Stimulated activated naive CD8-positive, alpha-beta T cell treated with anti-CD3 and anti-CD28 coated beads, Interleukin-15, amount 100 ng/mL, for 72 hours (primary cell): ENCODE measurements around the gene TSR1.
"Not testable (repeated sequence)": the region's sequence is repeated elsewhere in the genome, so short reads cannot be mapped to it uniquely, and the experiment has no call there.

Experiments
- ATAC-seq: fragments of 150-1000 bp; cut with Tn5 transposase; 2 replicates; pipeline ENCODE4 v1.10.0; 2021; ENCODE audit warnings: mild to moderate bottlenecking, moderate library complexity
- DNase-seq, 2 donors: peaks; one replicate each; pipeline ENCODE4 v3.0.0; 2021 to 2022
- H3K27ac Mint-ChIP-seq, 2 donors: one replicate each; pipeline ENCODE4 v1.8.0; 2022; ENCODE audit warnings: mild to moderate bottlenecking in 2 of 2, mixed read lengths in 2 of 2, moderate library complexity in 2 of 2
- H3K27me3 Mint-ChIP-seq: one replicate; pipeline ENCODE4 v1.8.0; 2022; ENCODE audit warnings: mixed read lengths
- H3K4me1 Mint-ChIP-seq: one replicate; pipeline ENCODE4 v1.8.0; 2022; ENCODE audit warnings: mild to moderate bottlenecking, mixed read lengths
- H3K4me3 Mint-ChIP-seq, 2 donors: one replicate each; pipeline ENCODE4 v1.8.0; 2022; ENCODE audit warnings: mild to moderate bottlenecking in 2 of 2, mixed read lengths in 2 of 2, moderate library complexity in 1 of 2
- H3K9me3 Mint-ChIP-seq, 2 donors: one replicate each; pipeline ENCODE4 v1.8.0; 2022; ENCODE audit warnings: mixed read lengths in 2 of 2

Gene TSR1

DNA sequence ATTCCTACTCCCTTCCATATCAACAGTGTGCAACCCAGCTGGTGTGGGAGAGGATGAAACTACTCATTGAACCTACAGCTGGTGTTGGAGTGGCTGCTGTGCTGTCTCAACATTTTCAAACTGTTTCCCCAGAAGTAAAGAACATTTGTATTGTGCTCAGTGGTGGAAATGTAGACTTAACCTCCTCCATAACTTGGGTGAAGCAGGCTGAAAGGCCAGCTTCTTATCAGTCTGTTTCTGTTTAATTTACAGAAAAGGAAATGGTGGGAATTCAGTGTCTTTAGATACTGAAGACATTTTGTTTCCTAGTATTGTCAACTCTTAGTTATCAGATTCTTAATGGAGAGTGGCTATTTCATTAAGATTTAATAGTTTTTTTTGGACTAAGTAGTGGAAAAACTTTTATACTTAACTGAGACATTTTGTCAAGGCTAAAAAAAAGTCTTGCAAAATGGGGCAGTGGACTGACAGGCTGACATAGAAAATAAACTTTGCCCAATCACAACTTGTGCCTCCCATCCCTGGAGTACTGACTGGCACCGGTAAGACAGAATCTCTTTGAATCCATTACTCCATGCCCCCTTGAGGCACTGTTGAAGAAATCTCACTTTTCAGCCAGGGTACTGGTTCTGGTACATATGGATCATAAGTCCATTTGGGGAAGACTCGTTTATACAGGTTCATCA, 12.5 kb downstream of the TSR1 start:
- Mint-ChIP-seq H3K27ac (no peak overlapping the region), H3K9me3 (no peaks in the 10 kb centered on the region), H3K27me3 (no peaks in the 10 kb centered on the region), H3K4me3 (no peak overlapping the region), H3K4me1 (no peaks in the 10 kb centered on the region)
- DNase-seq, result no peak
- ATAC-seq, result no peak

DNA sequence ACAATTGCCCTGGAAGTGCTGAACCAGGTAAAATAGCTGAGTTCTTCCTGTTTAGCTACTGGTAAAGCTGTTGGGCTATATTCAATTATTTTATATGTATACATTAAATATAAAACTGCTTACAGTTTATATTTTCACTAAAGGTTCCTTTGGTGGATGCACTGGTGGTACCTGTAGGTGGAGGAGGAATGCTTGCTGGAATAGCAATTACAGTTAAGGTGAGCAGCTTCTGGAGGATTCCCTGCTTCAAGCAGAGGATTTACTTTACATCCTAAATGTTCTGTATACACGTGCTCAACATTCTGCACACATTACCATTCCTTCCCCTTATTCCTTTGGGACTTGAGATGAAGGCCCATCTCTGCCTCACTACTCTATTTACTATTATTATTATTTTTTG, 14.9 kb downstream of the TSR1 start:
- H3K4me3 Mint-ChIP-seq, result no peak overlapping the region
- DNase-seq, result no peak
- H3K27me3 Mint-ChIP-seq, result no peaks in the 10 kb centered on the region
- no peaks in the 10 kb centered on the region for H3K9me3 Mint-ChIP-seq
- no peaks in the 10 kb centered on the region for H3K4me1 Mint-ChIP-seq
- no peak overlapping the region for H3K27ac Mint-ChIP-seq
- ATAC-seq, result no peak

- Mint-ChIP-seq H3K27me3 (no peaks in the 10 kb centered on the region), H3K27ac (no peak overlapping the region)
These were observed 17.2 kb downstream of the TSR1 start for GRCh38 chr17:2319051-2319450.

GRCh38 chr17:2317796-2318195, 18.5 kb downstream of the TSR1 start:
- Mint-ChIP-seq H3K9me3 (no peaks in the 10 kb centered on the region), H3K4me1 (no peaks in the 10 kb centered on the region), H3K27me3 (no peaks in the 10 kb centered on the region), H3K4me3 (no peak overlapping the region), H3K27ac (no peak overlapping the region)
- ATAC-seq (no peak), DNase-seq (no peak)

More at GRCh38 chr17:2319051-2319450, 17.2 kb downstream of the TSR1 start:
- Mint-ChIP-seq H3K9me3 (no peaks in the 10 kb centered on the region), H3K4me3 (no peak overlapping the region), H3K4me1 (no peaks in the 10 kb centered on the region)
- DNase-seq (no peak), ATAC-seq (no peak)

GRCh38 chr17:2316916-2317205, 19.4 kb downstream of the TSR1 start:
- H3K4me3 Mint-ChIP-seq, ATAC-seq, H3K4me1 Mint-ChIP-seq, DNase-seq, H3K9me3 Mint-ChIP-seq, H3K27me3 Mint-ChIP-seq, H3K27ac Mint-ChIP-seq: not testable (repeated sequence)

- Mint-ChIP-seq H3K4me3 (no peak overlapping the region), H3K4me1 (peaks cover 6% of the 10 kb centered on the region), H3K9me3 (no peaks in the 10 kb centered on the region), H3K27me3 (no peaks in the 10 kb centered on the region), H3K27ac (no peak overlapping the region)
- DNase-seq (no peak), ATAC-seq (no peak)
These were observed 23.5 kb downstream of the TSR1 start for GRCh38 chr17:2312736-2313135.

DNA sequence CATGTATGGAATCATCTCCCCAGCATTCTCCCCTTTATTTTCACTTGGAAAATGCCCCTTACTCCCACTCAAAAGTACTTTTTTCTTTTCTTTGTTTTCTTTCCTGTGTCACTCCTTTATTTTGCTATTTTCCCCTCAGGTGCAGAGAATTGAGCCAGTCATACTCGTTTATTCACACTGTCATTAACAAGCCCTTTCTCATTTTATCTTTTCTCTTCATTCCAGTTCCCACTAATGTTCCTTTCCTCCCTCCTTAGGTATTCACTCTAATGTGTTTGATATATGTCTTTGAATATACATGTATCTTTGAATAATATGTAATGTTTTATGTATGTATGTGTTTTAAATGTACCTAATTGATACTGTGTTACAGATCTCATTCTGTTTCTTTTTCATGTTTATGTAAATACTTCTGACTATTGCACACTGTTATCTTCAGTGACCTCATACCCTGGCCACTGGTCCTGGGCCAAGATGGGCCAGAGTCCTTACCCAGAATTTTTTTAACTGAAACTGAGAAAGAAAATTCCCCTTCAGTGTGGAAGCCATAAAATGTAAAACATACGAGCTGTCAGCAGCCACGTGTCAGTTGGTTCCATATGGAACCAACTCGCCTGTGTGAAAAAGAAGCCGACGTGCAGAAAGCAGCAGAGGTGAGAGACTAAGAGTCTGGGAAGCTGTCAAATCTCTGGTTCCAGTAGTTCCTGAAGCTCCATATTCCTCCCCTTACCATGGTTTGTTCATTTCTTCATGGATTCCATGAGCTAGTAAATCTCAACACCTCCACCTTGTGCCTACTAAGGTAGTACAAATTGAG, 26.7 kb downstream of the TSR1 start:
- ATAC-seq, result no peak
- Mint-ChIP-seq H3K9me3 (no peaks in the 10 kb centered on the region), H3K27ac (no peak overlapping the region), H3K27me3 (no peaks in the 10 kb centered on the region), H3K4me3 (no peak overlapping the region), H3K4me1 (peaks cover 27% of the 10 kb centered on the region)
- DNase-seq, result no peak

DNA sequence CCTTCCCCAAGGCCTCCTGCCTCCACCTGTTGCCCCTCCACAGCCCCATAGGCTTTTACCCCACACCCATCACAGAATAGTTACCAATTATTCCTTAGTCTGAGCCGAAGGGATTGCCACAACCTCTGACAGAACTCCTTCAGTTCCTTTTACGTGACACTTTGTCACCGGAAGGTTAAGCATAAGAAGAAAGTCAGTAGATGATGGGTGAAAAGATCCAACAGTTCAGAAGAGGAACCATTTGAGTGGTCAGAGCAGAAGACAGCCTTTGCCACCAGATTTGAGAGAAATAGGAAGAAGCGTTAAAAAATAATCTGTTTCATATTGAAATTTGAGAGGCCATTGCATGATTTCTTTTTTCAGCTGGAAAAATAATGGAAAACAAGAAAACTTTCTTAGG, 31.3 kb downstream of the TSR1 start:
- Mint-ChIP-seq H3K27ac (no peak overlapping the region), H3K4me3 (peak overlapping the region; percentile 61 to 66), H3K4me1 (peaks cover 47% of the 10 kb centered on the region), H3K9me3 (no peaks in the 10 kb centered on the region), H3K27me3 (no peaks in the 10 kb centered on the region)
- DNase-seq (no peak), ATAC-seq (no peak)

DNA sequence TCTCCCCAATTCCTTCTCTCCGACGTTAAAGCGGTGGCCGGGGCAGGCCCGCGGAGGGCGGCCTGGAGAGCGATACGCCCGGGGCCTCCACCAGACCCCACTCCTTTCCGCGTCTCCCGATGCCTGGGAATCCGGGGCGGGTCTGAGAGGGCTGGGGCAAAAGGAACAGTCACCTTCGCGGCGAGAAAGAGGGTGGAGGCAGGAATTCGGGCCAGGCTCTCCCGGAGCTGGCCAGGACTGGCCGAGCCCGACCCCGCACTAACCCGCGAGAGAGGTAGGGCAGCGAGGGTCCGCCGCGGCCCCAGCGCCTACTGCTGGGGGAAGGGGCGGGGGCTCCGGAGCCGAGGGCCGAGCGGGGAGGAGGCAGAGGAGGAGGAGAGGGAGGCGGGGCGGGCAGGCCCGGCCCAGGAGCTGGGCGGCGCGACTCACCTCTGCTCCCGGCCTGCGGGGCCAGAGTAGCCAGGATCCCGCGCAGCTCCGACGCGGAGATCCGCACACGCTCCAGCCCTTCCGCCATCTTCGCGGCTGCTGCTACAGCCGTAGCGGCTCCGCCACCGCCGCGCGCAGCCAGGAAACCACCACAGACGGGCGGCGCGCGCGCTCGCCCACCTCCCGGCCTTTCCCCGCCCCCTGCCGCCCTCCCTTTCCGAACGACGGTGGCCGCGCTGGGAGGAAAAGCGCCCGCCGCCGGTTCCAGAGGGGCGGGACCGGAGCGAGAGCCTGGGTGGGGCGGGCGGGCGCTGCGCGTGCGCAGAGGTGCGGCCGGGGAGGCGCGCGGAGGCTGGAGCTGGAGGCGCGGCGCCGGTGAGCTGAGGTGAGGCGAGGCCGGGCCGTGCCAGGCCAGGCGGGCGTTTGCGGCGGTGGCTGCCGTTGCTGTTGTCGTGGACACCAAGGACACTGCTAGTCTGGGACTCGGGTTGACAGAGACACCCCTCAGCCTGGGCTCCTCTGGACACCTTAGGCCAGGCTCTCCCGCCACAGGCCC, 32.8 kb downstream of the TSR1 start, which contains the start of the genes SMG6 and SRR:
SMG6 (minus strand) TSS at position 582 of the 985 bp plus-strand sequence; CDS start at position 517, 65 bp downstream.
SRR (plus strand) TSS at position 747 of the 985 bp plus-strand sequence. CDS start 11,611 bp downstream, outside the sequence.
- Mint-ChIP-seq H3K27ac (peak within 1 kb of the TSS; percentile 84 to 90), H3K4me1 (peaks cover 52% of the 10 kb centered on the region)
- peak; percentile 91 for ATAC-seq

DNA sequence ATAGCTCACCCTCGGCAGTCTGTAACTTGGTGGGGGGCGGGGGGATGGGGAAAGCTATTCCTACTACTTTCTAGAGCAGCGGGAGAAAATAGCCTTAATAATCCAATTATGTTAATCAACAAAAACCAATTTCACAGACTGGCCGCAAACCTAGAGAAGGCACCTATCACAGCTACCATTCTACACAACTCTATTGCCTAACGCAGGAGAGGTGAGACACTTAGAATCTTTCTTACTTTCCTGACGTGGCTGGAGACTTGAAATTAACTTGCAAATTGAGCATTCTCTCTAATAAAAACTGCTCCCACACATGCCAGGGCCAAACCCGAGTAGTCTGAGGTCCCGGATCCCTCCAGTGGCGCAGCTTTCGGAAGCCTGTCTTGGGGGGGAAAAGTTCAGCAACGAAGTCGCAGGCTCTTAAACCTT, 33.5 kb downstream of the TSR1 start:
- peaks cover 52% of the 10 kb centered on the region for H3K4me1 Mint-ChIP-seq
- H3K4me3 Mint-ChIP-seq, result peak overlapping the region; percentile 89 to 92
- DNase-seq (no peak), ATAC-seq (no peak)
- no peaks in the 10 kb centered on the region for H3K27me3 Mint-ChIP-seq
- no peaks in the 10 kb centered on the region for H3K9me3 Mint-ChIP-seq
- H3K27ac Mint-ChIP-seq, result peak overlapping the region; percentile 82 to 90

More for the DNA sequence above, 32.8 kb downstream of the TSR1 start, which contains the start of the genes SMG6 and SRR:
- Mint-ChIP-seq H3K4me3 (peak within 1 kb of the TSS; percentile 89 to 92), H3K9me3 (no peaks in the 10 kb centered on the region), H3K27me3 (no peaks in the 10 kb centered on the region)
- peak; percentile 92 to 94 for DNase-seq

DNA sequence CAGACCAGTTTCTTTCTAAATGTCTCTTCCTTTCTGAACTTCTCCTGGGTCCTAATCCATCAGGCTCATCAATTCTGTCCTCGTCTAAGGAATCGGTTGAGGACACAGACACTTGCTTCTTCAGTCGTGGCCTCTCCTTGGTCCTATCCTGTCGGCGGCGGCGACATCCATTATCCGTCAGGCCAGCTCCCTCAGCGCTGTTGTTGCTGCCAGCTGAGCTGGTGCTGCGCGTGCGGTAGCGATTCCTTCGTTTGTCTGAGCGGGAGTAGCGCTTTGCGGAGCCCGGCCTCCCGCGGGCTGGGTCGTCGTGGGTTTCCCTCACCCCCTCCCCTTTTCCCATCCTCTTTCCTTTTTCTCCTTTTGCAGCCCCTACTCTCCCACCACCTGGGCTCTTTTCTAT, 36.5 kb downstream of the TSR1 start:
- Mint-ChIP-seq H3K4me1 (peaks cover 58% of the 10 kb centered on the region), H3K27me3 (no peaks in the 10 kb centered on the region), H3K4me3 (no peak overlapping the region), H3K9me3 (no peaks in the 10 kb centered on the region), H3K27ac (peak overlapping the region in 1 of 2 donors; percentile 3)
- ATAC-seq, result no peak
- DNase-seq, result no peak

DNA sequence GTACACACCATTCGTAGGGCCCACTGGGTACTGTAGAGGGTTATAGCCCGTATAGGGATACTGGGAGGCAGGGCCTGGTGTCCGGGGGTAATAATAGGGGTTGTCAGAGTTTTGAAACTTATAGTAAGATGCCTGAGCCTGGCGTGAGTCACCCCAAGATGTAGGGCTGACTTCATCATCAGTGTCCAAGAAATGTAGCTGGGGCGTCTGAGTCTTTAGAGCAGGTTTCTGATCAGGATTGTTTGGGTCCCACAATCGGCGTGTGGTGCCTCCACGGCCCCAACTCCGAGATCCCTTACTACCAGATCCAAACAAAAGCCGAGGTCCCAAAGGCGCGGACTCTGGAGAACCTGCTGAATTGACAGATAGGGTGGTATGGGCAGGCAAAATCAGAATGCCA, 37.1 kb downstream of the TSR1 start:
- no peak for ATAC-seq
- Mint-ChIP-seq H3K4me1 (peaks cover 62% of the 10 kb centered on the region), H3K4me3 (no peak overlapping the region), H3K27ac (no peak overlapping the region), H3K27me3 (no peaks in the 10 kb centered on the region), H3K9me3 (no peaks in the 10 kb centered on the region)
- no peak for DNase-seq

DNA sequence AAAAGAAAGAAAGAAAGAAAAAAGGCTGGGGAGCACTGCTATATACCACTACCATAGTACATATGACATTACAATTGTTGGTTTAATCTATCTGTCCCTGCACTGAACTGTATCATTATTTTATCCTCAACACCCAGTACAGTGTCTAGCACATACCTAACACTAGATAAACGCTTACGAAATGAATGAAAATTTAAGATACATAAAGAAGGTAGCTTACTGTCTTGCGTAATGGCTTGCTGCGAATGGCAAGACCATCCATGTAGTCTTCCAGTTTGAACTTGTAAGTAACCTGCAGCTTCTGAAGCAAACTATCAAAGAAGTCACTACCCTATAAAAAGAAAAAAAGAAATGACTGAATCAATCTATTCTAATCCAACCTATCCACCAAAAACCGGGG, 39.2 kb downstream of the TSR1 start:
- Mint-ChIP-seq H3K4me3 (no peak overlapping the region), H3K9me3 (no peaks in the 10 kb centered on the region), H3K27ac (peak overlapping the region in 1 of 2 donors; percentile 49), H3K27me3 (no peaks in the 10 kb centered on the region), H3K4me1 (peaks cover 66% of the 10 kb centered on the region)
- DNase-seq, result no peak
- ATAC-seq, result no peak

DNA sequence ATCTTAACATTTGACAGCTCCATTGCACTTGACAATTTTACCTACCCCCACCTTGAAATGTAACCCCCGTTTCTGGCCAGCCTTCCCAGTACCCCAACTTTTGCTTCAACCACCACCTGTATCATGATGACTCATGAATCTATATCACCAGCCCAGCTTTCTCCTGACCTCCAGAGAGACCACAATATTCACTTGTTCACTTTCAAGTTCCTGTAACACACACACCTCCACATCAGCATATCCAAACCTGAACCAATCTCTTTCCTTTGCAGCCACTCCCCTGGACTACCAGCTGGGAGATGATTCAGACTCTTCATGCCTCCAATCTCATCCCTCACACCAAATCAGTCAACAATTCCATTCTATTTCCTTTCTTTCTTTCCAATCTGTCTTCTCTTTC, 40.7 kb downstream of the TSR1 start:
- Mint-ChIP-seq H3K9me3 (no peaks in the 10 kb centered on the region), H3K4me1 (peaks cover 53% of the 10 kb centered on the region), H3K27ac (peak overlapping the region; percentile 3 to 22), H3K4me3 (peak overlapping the region; percentile 20 to 40), H3K27me3 (no peaks in the 10 kb centered on the region)
- no peak for DNase-seq
- peak; percentile 78 for ATAC-seq

DNA sequence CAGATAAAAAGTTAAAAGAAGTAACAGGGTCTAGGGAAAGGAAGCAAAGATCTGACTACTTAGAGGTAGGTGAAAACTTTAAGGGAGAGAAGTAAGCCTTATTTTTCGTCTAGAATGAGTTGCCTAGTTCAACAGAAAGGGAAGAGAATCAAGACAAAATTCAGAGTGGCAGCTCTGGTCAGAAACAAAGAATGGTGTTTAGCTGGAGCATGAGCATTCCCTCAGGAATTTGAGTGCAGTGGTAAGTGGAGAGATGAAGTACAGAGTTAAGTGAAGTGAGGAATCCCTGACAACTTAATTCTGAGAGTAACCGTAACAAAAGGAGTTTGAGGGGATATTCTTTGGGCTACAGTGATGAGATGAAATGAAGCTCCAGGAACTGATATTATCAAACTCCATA, 44.2 kb downstream of the TSR1 start:
- DNase-seq (no peak), ATAC-seq (no peak)
- no peak overlapping the region for H3K27ac Mint-ChIP-seq
- no peaks in the 10 kb centered on the region for H3K9me3 Mint-ChIP-seq
- no peak overlapping the region for H3K4me3 Mint-ChIP-seq
- H3K4me1 Mint-ChIP-seq, result peaks cover 30% of the 10 kb centered on the region
- H3K27me3 Mint-ChIP-seq, result no peaks in the 10 kb centered on the region
